Femur (tissue), 1 donor: Measurements from ENCODE around the gene KCNH2.
A peak's percentile ranks its signal among the peaks of the same experiment; 100 is the strongest.
"Not testable (repeated sequence)": the region's sequence is repeated elsewhere in the genome, so short reads cannot be mapped to it uniquely, and the experiment has no call there.

ENCODE experiments used
- DNase-seq: peaks from one replicate; pipeline ENCODE4 v3.0.0-alpha.2; 2017

KCNH2 gene

GRCh38 chr7:150931199-150931869 is 46.8 kb downstream of the KCNH2 start:
- peak; percentile 46 for DNase-seq

- DNase-seq = no peak
These were observed 49.6 kb downstream of the KCNH2 start for GRCh38 chr7:150928541-150928940.

GRCh38 chr7:150927956-150928344 is 50.2 kb downstream of the KCNH2 start:
- DNase-seq = peak; percentile 68

DNA sequence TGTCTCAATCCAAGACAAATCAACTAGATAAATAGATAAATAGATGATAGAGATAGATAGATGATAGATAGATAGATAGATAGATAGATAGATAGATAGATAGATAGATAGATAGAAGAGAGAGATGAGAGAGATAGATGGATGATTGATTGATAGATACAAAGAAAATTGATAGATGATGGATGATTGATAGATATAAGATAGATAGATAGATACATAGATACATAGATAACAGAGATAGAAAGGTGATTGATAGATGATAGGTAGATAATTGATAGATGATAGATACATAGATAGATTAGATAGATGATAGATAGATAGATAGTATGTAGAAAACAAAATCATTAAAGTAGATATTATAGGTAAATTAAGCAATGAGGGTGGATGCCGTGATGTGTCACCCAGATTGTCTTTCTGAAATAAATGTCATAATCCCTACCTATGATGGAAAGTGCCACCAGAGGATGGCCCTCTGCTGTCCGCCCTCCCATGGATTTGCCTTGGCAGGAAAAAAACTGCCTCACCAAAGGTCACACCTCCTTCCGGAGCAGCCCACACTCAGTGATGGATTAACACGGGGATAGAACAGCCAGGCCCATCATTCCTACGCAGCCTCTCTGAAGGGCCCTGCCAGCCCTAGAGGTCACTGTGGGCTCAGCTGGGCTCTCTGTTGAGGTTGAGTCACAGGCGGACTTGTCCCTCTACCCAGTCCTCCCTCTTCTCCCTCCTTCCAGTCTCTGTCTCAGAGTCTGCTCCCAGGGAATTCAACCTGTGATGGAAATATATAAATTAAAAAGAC is 50.8 kb downstream of the KCNH2 start:
- DNase-seq = no peak

DNA sequence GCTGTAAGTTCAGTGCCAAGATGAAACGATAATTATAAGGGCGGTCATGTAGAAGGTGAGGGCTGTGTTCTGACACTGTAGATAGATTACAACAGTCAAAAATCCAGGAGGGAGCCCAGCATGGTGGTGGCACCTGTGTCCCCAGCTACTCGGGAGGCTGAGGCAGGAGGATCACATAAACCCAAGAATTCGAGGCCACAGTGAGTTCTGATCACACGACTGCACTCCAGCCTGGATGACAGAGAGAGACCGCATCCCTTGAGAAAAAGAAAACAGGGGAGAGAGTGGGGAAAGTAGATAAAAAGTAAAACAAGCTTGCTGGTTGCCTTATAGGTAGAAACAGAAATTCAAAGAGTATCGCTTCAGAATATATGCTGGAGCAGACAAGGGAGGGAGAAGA is 52.1 kb downstream of the KCNH2 start:
- no peak for DNase-seq

- no peak for DNase-seq
These were observed 53.7 kb downstream of the KCNH2 start for GRCh38 chr7:150924369-150924781.

GRCh38 chr7:150923802-150924201 is 54.3 kb downstream of the KCNH2 start:
- no peak for DNase-seq

- no peak for DNase-seq
These were observed 54.9 kb downstream of the KCNH2 start for GRCh38 chr7:150923196-150923595.

DNA sequence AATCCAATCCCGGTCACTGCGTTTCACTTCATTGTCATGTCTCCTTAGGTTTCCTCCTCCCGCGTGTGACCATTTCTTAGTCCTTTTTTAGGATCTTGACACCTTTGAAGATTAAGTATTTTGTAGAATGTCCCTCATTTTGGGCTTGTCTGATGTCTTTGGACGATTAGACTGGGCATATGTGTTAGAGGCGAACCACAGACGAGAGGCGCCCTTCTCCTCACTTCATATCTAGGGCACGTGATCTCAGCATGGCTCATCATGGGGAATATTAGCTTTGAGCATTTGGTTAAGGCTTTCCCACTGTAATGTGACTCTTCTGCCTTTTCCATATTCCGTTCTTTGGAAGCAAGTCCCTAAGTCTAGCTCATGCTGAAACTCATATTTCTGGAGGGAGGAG is 59.0 kb downstream of the KCNH2 start:
- no peak for DNase-seq

DNA sequence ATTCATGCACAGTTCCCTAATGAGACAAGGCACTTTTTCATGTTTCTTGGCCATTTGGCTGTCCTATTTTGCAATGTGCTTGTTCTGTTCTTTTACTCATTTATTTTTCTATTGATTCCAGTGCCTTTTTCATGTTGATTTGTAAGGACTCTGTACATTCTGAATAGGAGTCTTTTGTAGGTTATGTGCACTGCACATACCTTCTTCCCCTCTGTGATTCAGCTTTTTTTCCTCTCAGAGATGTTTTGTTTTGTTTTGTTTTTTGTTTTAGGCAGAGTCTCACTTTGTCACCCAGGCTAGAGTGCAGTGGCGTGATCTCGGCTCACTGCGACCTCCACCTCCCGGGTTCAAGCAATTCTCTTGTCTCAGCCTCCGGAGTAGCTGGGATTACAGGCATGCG is 59.7 kb downstream of the KCNH2 start:
- no peak for DNase-seq

DNA sequence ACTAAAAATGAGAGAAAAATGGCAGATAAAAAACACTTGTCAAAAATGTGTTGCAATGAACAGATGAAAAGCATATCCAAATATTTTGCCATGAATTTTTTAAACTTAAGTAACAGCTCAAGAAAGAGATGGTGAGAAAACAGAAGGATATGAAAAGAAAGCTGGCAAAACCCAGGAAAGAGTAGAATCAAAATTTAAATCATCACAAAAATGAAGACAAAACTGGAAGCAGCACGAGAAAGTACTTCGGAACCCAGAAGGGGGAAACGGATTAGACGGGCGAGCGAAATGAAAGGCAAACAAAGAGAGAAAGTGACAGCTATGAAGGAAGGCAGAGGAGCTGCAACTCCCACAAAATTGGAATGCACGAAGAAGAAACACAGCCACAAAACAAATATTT is 60.2 kb downstream of the KCNH2 start:
- DNase-seq = no peak

DNA sequence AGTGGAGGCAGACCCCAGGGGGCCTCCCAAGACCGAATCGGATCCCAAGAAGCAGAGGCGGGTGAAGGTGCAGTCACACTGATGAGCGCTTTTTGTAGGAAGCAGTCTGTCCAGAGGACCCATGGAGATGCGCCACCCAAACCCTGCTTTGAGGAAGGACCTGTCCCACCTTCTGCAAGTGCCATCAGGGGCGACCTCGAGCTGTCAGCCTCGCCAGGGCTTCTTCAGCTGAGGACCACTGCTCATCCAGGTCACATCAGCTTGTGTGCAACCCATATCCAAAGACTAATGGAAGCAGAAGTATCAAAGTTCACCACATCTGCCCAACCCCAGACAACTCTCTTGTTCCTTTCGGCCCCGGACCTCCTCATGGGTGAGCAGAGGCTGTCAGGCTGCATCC is 61.5 kb downstream of the KCNH2 start:
- DNase-seq = no peak

DNA sequence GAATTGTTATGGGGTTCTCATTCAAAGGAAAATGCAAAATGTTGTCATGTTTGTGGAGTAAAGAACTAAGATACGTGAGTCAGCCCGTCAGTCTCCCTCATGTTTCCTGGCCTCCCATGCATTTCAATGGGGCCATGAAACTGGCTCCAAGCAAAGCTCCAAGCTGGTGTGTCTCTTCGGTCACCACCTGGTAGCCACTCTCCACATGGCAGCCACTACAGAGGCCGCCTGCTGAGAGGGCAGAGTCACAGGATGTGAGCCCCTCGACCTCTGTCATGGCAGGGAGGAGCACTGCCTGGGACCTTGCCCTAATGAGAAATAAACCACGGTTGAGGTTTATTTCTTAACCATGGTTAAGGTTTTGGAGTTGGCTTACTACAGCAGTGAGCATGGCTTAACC is 63.2 kb downstream of the KCNH2 start:
- DNase-seq = no peak

GRCh38 chr7:150914196-150914595 is 63.9 kb downstream of the KCNH2 start:
- no peak for DNase-seq

- no peak for DNase-seq
These were observed 65.7 kb downstream of the KCNH2 start for GRCh38 chr7:150912427-150912826.

DNA sequence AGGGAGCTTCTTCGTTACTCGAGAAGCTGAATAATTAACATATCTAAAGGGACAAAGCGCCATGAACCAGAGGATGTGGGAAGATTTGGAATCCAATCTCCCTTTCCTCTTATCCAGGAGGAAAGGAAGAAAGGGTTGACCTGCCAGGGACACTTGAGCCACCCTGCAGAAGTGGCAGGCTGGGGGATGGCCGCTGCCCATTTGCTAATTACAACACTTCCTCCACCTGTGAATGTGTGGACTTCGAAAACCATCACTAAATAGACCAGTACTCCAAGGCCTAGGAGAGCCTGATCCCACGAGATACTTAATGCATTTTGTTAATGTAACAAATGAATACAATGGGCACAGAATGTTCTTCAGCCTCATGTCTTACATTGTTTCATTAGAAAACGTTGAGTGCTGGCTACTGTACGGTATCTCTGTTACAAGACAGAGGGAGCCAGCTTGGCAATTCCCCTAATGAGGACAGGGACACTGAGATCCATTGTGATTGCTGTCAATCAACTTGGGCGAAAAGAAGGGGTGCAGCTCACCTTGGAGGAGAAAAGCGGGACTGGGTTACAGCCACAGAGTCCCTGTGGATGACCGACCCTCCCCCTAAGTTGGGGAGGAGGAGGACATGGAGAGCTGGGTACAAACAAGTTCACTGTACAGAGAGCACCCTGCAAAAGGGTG is 66.4 kb downstream of the KCNH2 start:
- DNase-seq = no peak

DNA sequence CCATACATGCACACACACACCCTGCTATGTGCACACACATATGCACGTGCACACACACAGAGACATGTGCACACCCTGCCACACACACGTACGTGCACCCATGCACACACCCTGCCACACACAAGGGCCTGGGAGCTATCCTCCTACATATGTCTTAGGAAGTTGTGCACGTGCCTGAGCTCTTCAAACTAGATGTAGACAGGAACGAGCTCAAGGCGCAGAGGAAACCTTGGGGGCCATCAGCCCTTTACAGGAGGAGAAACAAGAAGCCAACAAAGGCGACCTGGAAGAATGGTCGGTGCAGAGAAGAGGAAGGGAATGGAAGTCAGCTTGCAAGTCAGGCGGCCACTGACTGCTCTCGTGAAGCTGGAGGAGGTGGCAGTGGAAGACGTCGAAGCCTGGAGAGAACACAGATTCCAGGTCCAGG is 67.1 kb downstream of the KCNH2 start:
- no peak for DNase-seq

DNA sequence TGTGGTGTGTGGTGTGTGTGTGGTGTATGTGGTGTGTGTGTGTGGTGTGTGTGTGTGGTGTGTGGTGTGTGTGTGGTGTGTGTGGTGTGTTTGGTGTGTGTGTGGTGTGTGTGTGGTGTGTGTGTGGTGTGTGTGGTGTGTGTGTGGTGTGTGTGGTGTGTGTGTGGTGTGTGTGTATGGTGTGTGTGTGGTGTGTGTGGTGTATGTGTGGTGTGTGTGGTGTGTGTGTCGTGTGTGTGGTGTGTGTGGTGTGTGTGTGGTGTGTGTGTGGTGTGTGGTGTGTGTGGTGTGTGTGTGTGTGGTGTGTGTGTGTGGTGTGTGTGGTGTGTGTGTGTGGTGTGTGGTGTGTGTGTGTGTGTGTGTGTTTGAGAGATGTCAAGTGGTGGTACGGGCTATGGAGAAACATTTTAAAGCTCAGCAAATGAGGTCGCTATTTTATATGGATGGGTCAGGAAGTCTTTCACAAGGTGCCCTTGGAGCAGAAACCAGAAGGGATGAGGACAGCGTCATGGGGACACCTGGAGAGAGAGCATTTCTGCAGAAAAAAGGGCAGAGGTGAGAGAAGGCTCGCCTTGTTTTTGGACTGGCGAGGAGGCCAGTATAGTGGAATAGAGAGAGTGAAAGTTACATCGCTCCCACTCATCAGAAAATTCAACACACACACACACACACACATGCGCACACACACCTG is 67.7 kb downstream of the KCNH2 start:
- DNase-seq = not testable (repeated sequence)

DNA sequence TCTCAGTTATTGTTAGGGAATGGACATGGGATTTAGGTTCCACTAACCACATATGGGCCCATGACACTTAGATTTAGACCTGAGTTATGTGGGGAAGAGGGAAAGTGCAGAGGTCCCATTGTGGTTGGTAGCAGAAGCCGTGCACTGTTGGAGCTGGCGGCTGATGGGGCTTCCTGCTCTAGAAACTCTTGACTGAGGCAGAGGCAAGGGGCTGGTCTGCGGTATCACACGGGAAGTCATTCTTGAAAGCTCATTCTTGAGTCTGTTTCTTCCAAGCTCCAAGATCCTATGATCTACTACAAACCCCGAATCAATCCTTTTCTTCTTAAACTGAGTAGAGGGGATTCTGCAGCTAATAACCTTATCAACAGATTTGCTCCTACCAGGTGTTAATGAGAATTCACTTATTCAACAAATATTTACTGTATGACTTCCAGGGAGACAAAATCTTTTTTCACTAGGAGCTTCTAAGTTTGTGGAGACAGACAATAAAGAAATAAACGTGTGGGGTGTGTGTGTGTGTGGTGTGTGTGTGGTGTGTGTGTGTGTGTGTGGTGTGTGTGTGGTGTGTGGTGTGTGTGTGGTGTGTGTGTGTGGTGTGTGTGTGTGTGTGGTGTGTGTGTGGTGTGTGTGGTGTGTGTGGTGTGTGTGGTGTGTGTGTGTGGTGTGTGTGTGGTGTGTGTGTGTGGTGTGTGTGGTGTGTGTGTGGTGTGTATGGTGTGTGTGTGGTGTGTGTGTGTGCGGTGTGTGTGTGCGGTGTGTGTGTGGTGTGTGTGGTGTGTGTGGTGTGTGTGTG is 68.7 kb downstream of the KCNH2 start:
- DNase-seq = no peak

GRCh38 chr7:150908173-150908572 is 69.9 kb downstream of the KCNH2 start:
- DNase-seq = no peak

GRCh38 chr7:150904011-150904909 is 73.9 kb downstream of the KCNH2 start:
- DNase-seq = no peak
